Activated CD8-positive, alpha-beta memory T cell treated with anti-CD3 and anti-CD28 coated beads for 1 hour (primary cell): ENCODE measurements around the gene RHBG.
"Not testable (repeated sequence)": the region's sequence is repeated elsewhere in the genome, so short reads cannot be mapped to it uniquely, and the experiment has no call there.

Source experiments
- DNase-seq, 2 donors: peaks; one replicate each; pipeline ENCODE4 v3.0.0-alpha.2; 2020; ENCODE audit warnings: low read depth in 1 of 2; ENCODE audit errors: extremely low read depth in 1 of 2

RHBG gene

GRCh38 chr1:156368889-156369684 is at the start of gene RHBG:
Gene RHBG (plus strand): TSS chr1:156369211. CDS start chr1:156369250, 39 bp downstream.
- no peak for DNase-seq

- no peak for DNase-seq
These were observed 49.3 kb upstream of the RHBG start for GRCh38 chr1:156319664-156320063.

GRCh38 chr1:156320560-156320959 is 48.5 kb upstream of the RHBG start:
- DNase-seq: no peak

GRCh38 chr1:156323179-156323578 is 45.8 kb upstream of the RHBG start:
- DNase-seq: not testable (repeated sequence)

- DNase-seq: no peak
These were observed 32.8 kb upstream of the RHBG start for GRCh38 chr1:156336242-156336641.

GRCh38 chr1:156337052-156337887 is 31.7 kb upstream of the RHBG start:
- DNase-seq: no peak

GRCh38 chr1:156337888-156338179 is 31.2 kb upstream of the RHBG start:
- no peak for DNase-seq

- peak; percentile 96 to 99 for DNase-seq
These were observed 30.6 kb upstream of the RHBG start, which contains the start of the genes CCT3 and TSACC for GRCh38 chr1:156338180-156338976. Gene CCT3 (minus strand): TSS chr1:156338292. CDS start chr1:156338184, 108 bp downstream. Gene TSACC (plus strand): TSS chr1:156338526. CDS start chr1:156339758, 1,232 bp downstream.

GRCh38 chr1:156342166-156342955 is 26.6 kb upstream of the RHBG start:
- no peak for DNase-seq

GRCh38 chr1:156344409-156344808 is 24.6 kb upstream of the RHBG start:
- no peak for DNase-seq

- DNase-seq: not testable (repeated sequence)
These were observed 23.0 kb upstream of the RHBG start for GRCh38 chr1:156346035-156346434.

- DNase-seq: no peak
These were observed 22.4 kb upstream of the RHBG start for GRCh38 chr1:156346636-156347035.

GRCh38 chr1:156347331-156347730 is 21.7 kb upstream of the RHBG start:
- no peak for DNase-seq

GRCh38 chr1:156352481-156352880 is 16.5 kb upstream of the RHBG start:
- DNase-seq: not testable (repeated sequence)

- DNase-seq: no peak
These were observed 12.6 kb upstream of the RHBG start for GRCh38 chr1:156356262-156356874.

- peak; percentile 18 to 52 for DNase-seq
These were observed 12.0 kb upstream of the RHBG start for GRCh38 chr1:156356875-156357534.

GRCh38 chr1:156357977-156358376 is 11.0 kb upstream of the RHBG start:
- DNase-seq: no peak

GRCh38 chr1:156358641-156359040 is 10.4 kb upstream of the RHBG start:
- DNase-seq: no peak

GRCh38 chr1:156359249-156359648 is 9.8 kb upstream of the RHBG start:
- DNase-seq: no peak
